Body of pancreas (tissue), 4 donors: Measurements from ENCODE around the gene PGAP3. TPM values are rescaled to one million over a fixed set of nuclear protein-coding genes. Genes with fewer than 3 reads are reported as not detected.
A peak's percentile ranks its signal among the peaks of the same experiment; 100 is the strongest.

Source experiments
- ATAC-seq: fragments of 150-250 bp; one replicate; pipeline ENCODE4 v1.9.1; 2016
- DNase-seq, 4 donors: peaks; one replicate each; pipeline ENCODE4 v3.0.0-alpha.2; 2019
- H3K27ac ChIP-seq, 4 donors: fragments of 200-600 bp; sonication (generic); 1 replicate in 3 of 4; 2 replicates in 1 of 4; pipeline versions ENCODE4 v1.5.1 to v1.6.1; 2016 to 2019; ENCODE audit warnings: mild to moderate bottlenecking in 1 of 4, mixed read lengths in 1 of 4, moderate library complexity in 1 of 4
- H3K27me3 ChIP-seq, 2 donors: fragments of 200-600 bp; sonication (generic); one replicate each; pipeline ENCODE4 v1.6.0; 2016; ENCODE audit warnings: mild to moderate bottlenecking in 1 of 2
- H3K36me3 ChIP-seq, 2 donors: fragments of 200-600 bp; sonication (generic); replicated peaks in 1 of 2; 2 replicates each; pipeline ENCODE4 v1.5.1; 2016; ENCODE audit warnings: low read depth in 2 of 2; ENCODE audit not compliant: insufficient read depth in 1 of 2
- H3K4me1 ChIP-seq: fragments of 200-600 bp; sonication (generic); one replicate; pipeline ENCODE4 v1.6.0; 2016
- H3K4me3 ChIP-seq, 2 donors: fragments of 200-600 bp; sonication (generic); 1 replicate in 1 of 2; 2 replicates in 1 of 2; pipeline ENCODE4 v1.5.1; 2016 to 2019
- H3K9me3 ChIP-seq, 3 donors: fragments of 200-600 bp; sonication (generic); 1 replicate in 2 of 3; 2 replicates in 1 of 3; pipeline ENCODE4 v1.5.1; 2016
- CTCF ChIP-seq, 7 experiments: fragments of 450-650 bp in 4 of 7; fragments of 200-600 bp in 3 of 7; sonication (generic) in 3 of 7; IDR thresholded peaks; one replicate each; pipeline ENCODE4 v1.5.1; 2016 to 2019; ENCODE audit warnings: antibody characterized with exemption in 7 of 7
- POLR2A ChIP-seq, 3 donors: fragments of 450-650 bp; IDR thresholded peaks; one replicate each; pipeline ENCODE4 v1.6.1; 2016; ENCODE audit warnings: antibody characterized with exemption in 3 of 3, mild to moderate bottlenecking in 2 of 3
- WGBS, 2 donors: methylation state at CpG; one replicate each; pipeline ENCODE4 v1.1.5; 2017; 5-methylcytosine and 5-hydroxymethylcytosine counted together
- intact Hi-C: fragments of 100-400 bp; cut with DNase I; formaldehyde crosslinking; loops from one replicate; pipeline ENCODE4 v1.15.1; 2023
- total RNA-seq, 2 donors: library from RNA; depleted of rRNA; stranded (reverse); fragments of >200 nt; gene quantifications; one replicate each; pipeline ENCODE4 v1.1.0, GENCODE V29; 2016

PGAP3 gene
- total RNA-seq, 2 donors from 2014 or later: 13.8 to 33.2 TPM

DNA sequence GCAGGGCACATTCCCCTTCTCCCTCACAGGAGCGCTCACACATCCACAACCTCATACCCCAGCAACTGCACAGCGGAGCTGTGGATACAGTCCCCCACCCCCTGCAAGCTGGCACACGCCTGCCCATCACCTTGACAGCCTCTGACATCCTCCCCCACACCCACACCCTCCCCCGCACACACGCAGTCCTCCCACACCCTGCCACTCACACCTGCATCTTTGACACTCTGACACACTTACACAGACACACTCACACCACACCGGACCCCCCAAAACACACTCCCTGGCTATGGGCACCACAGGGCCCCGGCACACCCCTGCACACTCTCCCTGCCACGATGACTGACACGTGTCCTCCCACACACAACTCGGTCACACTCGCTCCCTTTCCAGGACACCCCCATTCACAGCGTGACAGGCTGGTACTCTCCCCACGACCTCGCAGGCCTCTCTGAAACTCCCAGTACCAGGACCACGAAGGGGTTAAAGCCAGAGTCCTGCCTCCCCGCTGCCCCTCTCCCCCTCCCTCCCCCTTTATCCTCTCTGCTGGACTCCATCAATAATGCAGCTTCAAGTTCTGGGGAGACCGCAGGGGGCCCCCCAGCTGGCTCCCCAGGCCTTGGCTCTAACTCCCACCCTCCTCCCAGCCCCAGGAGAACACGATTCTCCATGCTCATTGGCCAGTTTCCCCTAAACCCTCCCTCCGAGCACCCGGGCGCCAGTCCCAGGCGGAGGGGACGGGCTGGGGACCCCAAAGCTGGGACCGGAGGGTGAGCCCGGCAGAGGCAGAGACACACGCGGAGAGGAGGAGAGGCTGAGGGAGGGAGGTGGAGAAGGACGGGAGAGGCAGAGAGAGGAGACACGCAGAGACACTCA is 61.4 kb downstream of the PGAP3 start, which contains the start of gene PPP1R1B:
Gene PPP1R1B, plus strand, starts transcription at position 782 of the 876 bp plus-strand sequence. CDS start 441 bp downstream, outside the sequence.
- Histone ChIP-seq H3K9me3 (no peaks in the 10 kb centered on the region), H3K36me3 (no peaks in the 10 kb centered on the region), H3K4me1 (peaks cover 76% of the 10 kb centered on the region), H3K27me3 (peaks cover 0 to 11% of the 10 kb centered on the region in 2 donors), H3K4me3 (peak within 1 kb of the TSS; percentile 2 to 18), H3K27ac (peak within 1 kb of the TSS; percentile 58 to 87 (median 78))
- ATAC-seq (peak; percentile 16), DNase-seq (peak in 2 of 4 donors; percentile 36 to 47)
- peak in 2 of 3 donors; percentile 57 to 70 for TF ChIP-seq POLR2A (IDR thresholded peaks at IDR 0.05)
- TF ChIP-seq CTCF (IDR thresholded peaks at IDR 0.05): no peak
- intact Hi-C loops: no loop called here
- 12% methylated on average over 27 to 28 of the region's 29 CpGs for WGBS, 2 donors

- peak overlapping the region in 2 of 4 donors; percentile 16 to 70 for H3K27ac ChIP-seq
- H3K27me3 ChIP-seq: peaks cover 0 to 11% of the 10 kb centered on the region in 2 donors
- 38 to 40% methylated on average over 4 to 5 of the region's 5 CpGs for WGBS, 2 donors
- H3K4me3 ChIP-seq: no peak overlapping the region
- peaks cover 65% of the 10 kb centered on the region for H3K4me1 ChIP-seq
- intact Hi-C loops: no loop called here
- H3K9me3 ChIP-seq: no peaks in the 10 kb centered on the region
- no peak for TF ChIP-seq CTCF (IDR thresholded peaks at IDR 0.05)
- TF ChIP-seq POLR2A (IDR thresholded peaks at IDR 0.05): no peak
- DNase-seq: no peak
- no peaks in the 10 kb centered on the region for H3K36me3 ChIP-seq
- ATAC-seq: no peak
These were observed 62.6 kb downstream of the PGAP3 start for GRCh38 chr17:39625198-39625785.

GRCh38 chr17:39624313-39624712 is 63.5 kb downstream of the PGAP3 start:
- no peak for ATAC-seq
- intact Hi-C loops: loop anchor here (5.0 kb wide), 1 partner anchor 72 kb away; no protein-coding TSS in a partner anchor
- no peak for DNase-seq
- no peaks in the 10 kb centered on the region for H3K36me3 ChIP-seq
- H3K4me1 ChIP-seq: peaks cover 57% of the 10 kb centered on the region
- TF ChIP-seq POLR2A (IDR thresholded peaks at IDR 0.05) (no peak), CTCF (IDR thresholded peaks at IDR 0.05) (no peak)
- no peak overlapping the region for H3K27ac ChIP-seq
- 65 to 72% methylated on average over 8 of the region's 8 CpGs for WGBS, 2 donors
- H3K4me3 ChIP-seq: no peak overlapping the region
- H3K9me3 ChIP-seq: no peaks in the 10 kb centered on the region
- peaks cover 0 to 11% of the 10 kb centered on the region in 2 donors for H3K27me3 ChIP-seq

GRCh38 chr17:39623356-39623950 is 64.4 kb downstream of the PGAP3 start:
- Histone ChIP-seq H3K9me3 (no peaks in the 10 kb centered on the region), H3K27me3 (peaks cover 0 to 11% of the 10 kb centered on the region in 2 donors), H3K4me3 (no peak overlapping the region), H3K27ac (peak overlapping the region; percentile 19 to 69 (median 47)), H3K4me1 (peaks cover 54% of the 10 kb centered on the region), H3K36me3 (no peaks in the 10 kb centered on the region)
- ATAC-seq: peak; percentile 82
- peak; percentile 95 to 97 (median 96) for DNase-seq
- intact Hi-C loops: loop anchor here (5.0 kb wide), 1 partner anchor 71 kb away; no protein-coding TSS in a partner anchor
- 2 to 8% methylated on average over 12 to 16 of the region's 16 CpGs for WGBS, 2 donors
- TF ChIP-seq CTCF (IDR thresholded peaks at IDR 0.05): peak; percentile 89 to 97 (median 95)
- TF ChIP-seq POLR2A (IDR thresholded peaks at IDR 0.05): peak in 1 of 3 donors; percentile 17
